Mammary epithelial cell (primary cell): Measurements from ENCODE around the gene SSBP4.

Experiments
- CTCF ChIP-seq, 2 donors: IDR thresholded peaks in 1 of 2; conservative IDR thresholded peaks in 1 of 2; 2 replicates each; pipeline ENCODE4 v1.5.1; 2011 to 2012; ENCODE audit warnings: inconsistent platforms in 2 of 2, low read length in 2 of 2, mild to moderate bottlenecking in 2 of 2, control low read depth in 1 of 2, low read depth in 1 of 2; ENCODE audit not compliant: insufficient read depth in 1 of 2; ENCODE audit errors: extremely low read depth in 1 of 2
- EZH2 ChIP-seq: IDR thresholded peaks from 2 replicates; pipeline ENCODE4 v1.6.1; 2012; ENCODE audit warnings: low read length, inconsistent platforms, borderline replicate concordance

GRCh38 chr19:18390065-18390907 lies 28.9 kb upstream of the SSBP4 start:
- TF ChIP-seq CTCF (conservative IDR thresholded peaks at IDR 0.05 in 1 of 2, IDR thresholded peaks at IDR 0.05 in 1 of 2; ENCODE audit: extremely low read depth in 1 of 2, insufficient read depth in 1 of 2, low read depth in 1 of 2, low read length in 2 of 2): no peak
- no peak for TF ChIP-seq EZH2
